Measurements from ENCODE around the gene TCEAL4. TPM values are rescaled to one million over a fixed set of nuclear protein-coding genes. Genes with fewer than 3 reads are reported as not detected.

The TCEAL4 gene
- total RNA-seq, 2 donors from 2014 or later = 4.0 to 8.2 TPM

GRCh38 chrX:103613362-103613890 is 28.1 kb downstream of the TCEAL4 start:
- Mint-ChIP-seq H3K27me3 (peaks cover 0 to 10% of the 10 kb centered on the region in 2 donors), H3K36me3 (no peaks in the 10 kb centered on the region), H3K4me1 (ENCODE audit: low read depth in 2 of 2) (peaks cover 0 to 3% of the 10 kb centered on the region in 2 donors), H3K27ac (no peak overlapping the region), H3K4me3 (no peak overlapping the region), H3K9me3 (no peaks in the 10 kb centered on the region)
- DNase-seq (ENCODE audit: low spot score) (no peak), ATAC-seq (no peak)

GRCh38 chrX:103614999-103615398 is 29.7 kb downstream of the TCEAL4 start:
- DNase-seq (ENCODE audit: low spot score) (no peak), ATAC-seq (no peak)
- Mint-ChIP-seq H3K27me3 (peaks cover 0 to 6% of the 10 kb centered on the region in 2 donors), H3K36me3 (no peaks in the 10 kb centered on the region), H3K9me3 (no peaks in the 10 kb centered on the region), H3K4me3 (no peak overlapping the region), H3K4me1 (ENCODE audit: low read depth in 2 of 2) (no peaks in the 10 kb centered on the region), H3K27ac (no peak overlapping the region)

GRCh38 chrX:103615781-103616371 is 30.6 kb downstream of the TCEAL4 start:
- no peak for DNase-seq (ENCODE audit: low spot score)
- no peak overlapping the region for H3K4me3 Mint-ChIP-seq
- no peak for ATAC-seq
- H3K36me3 Mint-ChIP-seq = no peaks in the 10 kb centered on the region
- H3K27ac Mint-ChIP-seq = no peak overlapping the region
- peaks cover 0 to 4% of the 10 kb centered on the region in 2 donors for H3K27me3 Mint-ChIP-seq
- no peaks in the 10 kb centered on the region for H3K4me1 Mint-ChIP-seq (ENCODE audit: low read depth in 2 of 2)
- H3K9me3 Mint-ChIP-seq = no peaks in the 10 kb centered on the region

GRCh38 chrX:103616676-103617186 is 31.4 kb downstream of the TCEAL4 start:
- DNase-seq (ENCODE audit: low spot score) = no peak
- Mint-ChIP-seq H3K9me3 (no peaks in the 10 kb centered on the region), H3K27me3 (peaks cover 0 to 4% of the 10 kb centered on the region in 2 donors)

GRCh38 chrX:103624111-103624510 is 38.8 kb downstream of the TCEAL4 start:
- peaks cover 0 to 6% of the 10 kb centered on the region in 2 donors for H3K27me3 Mint-ChIP-seq
- no peak for ATAC-seq
- H3K27ac Mint-ChIP-seq = no peak overlapping the region
- H3K4me3 Mint-ChIP-seq = no peak overlapping the region
- no peaks in the 10 kb centered on the region for H3K9me3 Mint-ChIP-seq
- H3K4me1 Mint-ChIP-seq (ENCODE audit: low read depth in 2 of 2) = peaks cover 5 to 8% of the 10 kb centered on the region in 2 donors
- no peaks in the 10 kb centered on the region for H3K36me3 Mint-ChIP-seq
- DNase-seq (ENCODE audit: low spot score) = no peak

More at GRCh38 chrX:103616676-103617186, 31.4 kb downstream of the TCEAL4 start:
- no peak overlapping the region for H3K4me3 Mint-ChIP-seq
- no peak for ATAC-seq
- H3K36me3 Mint-ChIP-seq = no peaks in the 10 kb centered on the region
- no peaks in the 10 kb centered on the region for H3K4me1 Mint-ChIP-seq (ENCODE audit: low read depth in 2 of 2)
- H3K27ac Mint-ChIP-seq = no peak overlapping the region

GRCh38 chrX:103626855-103627254 is 41.5 kb downstream of the TCEAL4 start:
- no peak overlapping the region for H3K4me3 Mint-ChIP-seq
- peaks cover 14 to 17% of the 10 kb centered on the region in 2 donors for H3K4me1 Mint-ChIP-seq (ENCODE audit: low read depth in 2 of 2)
- ATAC-seq = no peak
- H3K27ac Mint-ChIP-seq = no peak overlapping the region
- H3K9me3 Mint-ChIP-seq = no peaks in the 10 kb centered on the region
- peaks cover 0 to 6% of the 10 kb centered on the region in 2 donors for H3K27me3 Mint-ChIP-seq
- H3K36me3 Mint-ChIP-seq = no peaks in the 10 kb centered on the region
- no peak for DNase-seq (ENCODE audit: low spot score)

- Mint-ChIP-seq H3K9me3 (no peaks in the 10 kb centered on the region), H3K4me3 (peak within 1 kb of the TSS; percentile 95), H3K27ac (peak within 1 kb of the TSS; percentile 11 to 73), H3K27me3 (peaks cover 0 to 6% of the 10 kb centered on the region in 2 donors), H3K4me1 (ENCODE audit: low read depth in 2 of 2) (peaks cover 14 to 17% of the 10 kb centered on the region in 2 donors), H3K36me3 (no peaks in the 10 kb centered on the region)
- ATAC-seq (peak; percentile 52 to 76), DNase-seq (ENCODE audit: low spot score) (no peak)
Observed at GRCh38 chrX:103628386-103629317, 43.3 kb downstream of the TCEAL4 start, which contains the start of gene TCEAL1. TCEAL1 (plus strand) TSS chrX:103628975; CDS start chrX:103629917, 942 bp downstream.

- Mint-ChIP-seq H3K36me3 (no peaks in the 10 kb centered on the region), H3K27me3 (peaks cover 0 to 6% of the 10 kb centered on the region in 2 donors), H3K27ac (peak overlapping the region; percentile 11 to 73), H3K4me3 (peak overlapping the region; percentile 95), H3K4me1 (ENCODE audit: low read depth in 2 of 2) (peaks cover 14 to 17% of the 10 kb centered on the region in 2 donors), H3K9me3 (no peaks in the 10 kb centered on the region)
- no peak for DNase-seq (ENCODE audit: low spot score)
- peak; percentile 69 to 71 for ATAC-seq
Observed at GRCh38 chrX:103629318-103630170, 44.2 kb downstream of the TCEAL4 start.

GRCh38 chrX:103630171-103630511 is 44.8 kb downstream of the TCEAL4 start:
- Mint-ChIP-seq H3K27me3 (peaks cover 0 to 6% of the 10 kb centered on the region in 2 donors), H3K4me3 (peak overlapping the region; percentile 95), H3K36me3 (no peaks in the 10 kb centered on the region), H3K4me1 (ENCODE audit: low read depth in 2 of 2) (peaks cover 14 to 17% of the 10 kb centered on the region in 2 donors), H3K27ac (peak overlapping the region; percentile 11 to 73), H3K9me3 (no peaks in the 10 kb centered on the region)
- ATAC-seq (no peak), DNase-seq (ENCODE audit: low spot score) (no peak)

GRCh38 chrX:103631145-103631544 is 45.8 kb downstream of the TCEAL4 start:
- no peaks in the 10 kb centered on the region for H3K9me3 Mint-ChIP-seq
- no peak for ATAC-seq
- H3K4me3 Mint-ChIP-seq = no peak overlapping the region
- peaks cover 14 to 17% of the 10 kb centered on the region in 2 donors for H3K4me1 Mint-ChIP-seq (ENCODE audit: low read depth in 2 of 2)
- no peaks in the 10 kb centered on the region for H3K36me3 Mint-ChIP-seq
- DNase-seq (ENCODE audit: low spot score) = no peak
- peaks cover 0 to 6% of the 10 kb centered on the region in 2 donors for H3K27me3 Mint-ChIP-seq
- H3K27ac Mint-ChIP-seq = no peak overlapping the region

- Mint-ChIP-seq H3K27me3 (no peaks in the 10 kb centered on the region), H3K4me1 (ENCODE audit: low read depth in 2 of 2) (no peaks in the 10 kb centered on the region), H3K27ac (no peak overlapping the region), H3K36me3 (no peaks in the 10 kb centered on the region), H3K9me3 (no peaks in the 10 kb centered on the region), H3K4me3 (no peak overlapping the region)
- ATAC-seq = no peak
- DNase-seq (ENCODE audit: low spot score) = no peak
Observed at GRCh38 chrX:103635436-103635835, 50.1 kb downstream of the TCEAL4 start.
